ENCODE data around the gene IL17RB.

Gene IL17RB

GRCh38 chr3:53913401-53913800 lies 67.0 kb downstream of the IL17RB start:
- Histone ChIP-seq H3K9ac (ENCODE audit: low read depth, low read length) (no peak overlapping the region), H3K4me3 (ENCODE audit: low read length) (no peak overlapping the region), H3K36me3 (ENCODE audit: insufficient read depth, low read depth, low read length) (no peaks in the 10 kb centered on the region)

More at GRCh38 chr3:53913401-53913800, 67.0 kb downstream of the IL17RB start:
- Histone ChIP-seq H3K27ac (ENCODE audit: low read length) (no peak overlapping the region), H3K4me1 (ENCODE audit: insufficient read depth, low read length) (no peaks in the 10 kb centered on the region), H3K9me3 (ENCODE audit: insufficient read depth, low read depth, low read length) (no peaks in the 10 kb centered on the region), H3K27me3 (ENCODE audit: insufficient read depth, low read length) (no peaks in the 10 kb centered on the region)

Data from iPS-20b (cell line).